GM18861 (cell line): Measurements from ENCODE around the gene DGKG.

Experiments
- ATAC-seq: cut with Tn5 transposase; IDR thresholded peaks from one replicate; pipeline ENCODE4 v1.9.1; 2021; ENCODE audit not compliant: unreplicated experiment

DGKG gene

DNA sequence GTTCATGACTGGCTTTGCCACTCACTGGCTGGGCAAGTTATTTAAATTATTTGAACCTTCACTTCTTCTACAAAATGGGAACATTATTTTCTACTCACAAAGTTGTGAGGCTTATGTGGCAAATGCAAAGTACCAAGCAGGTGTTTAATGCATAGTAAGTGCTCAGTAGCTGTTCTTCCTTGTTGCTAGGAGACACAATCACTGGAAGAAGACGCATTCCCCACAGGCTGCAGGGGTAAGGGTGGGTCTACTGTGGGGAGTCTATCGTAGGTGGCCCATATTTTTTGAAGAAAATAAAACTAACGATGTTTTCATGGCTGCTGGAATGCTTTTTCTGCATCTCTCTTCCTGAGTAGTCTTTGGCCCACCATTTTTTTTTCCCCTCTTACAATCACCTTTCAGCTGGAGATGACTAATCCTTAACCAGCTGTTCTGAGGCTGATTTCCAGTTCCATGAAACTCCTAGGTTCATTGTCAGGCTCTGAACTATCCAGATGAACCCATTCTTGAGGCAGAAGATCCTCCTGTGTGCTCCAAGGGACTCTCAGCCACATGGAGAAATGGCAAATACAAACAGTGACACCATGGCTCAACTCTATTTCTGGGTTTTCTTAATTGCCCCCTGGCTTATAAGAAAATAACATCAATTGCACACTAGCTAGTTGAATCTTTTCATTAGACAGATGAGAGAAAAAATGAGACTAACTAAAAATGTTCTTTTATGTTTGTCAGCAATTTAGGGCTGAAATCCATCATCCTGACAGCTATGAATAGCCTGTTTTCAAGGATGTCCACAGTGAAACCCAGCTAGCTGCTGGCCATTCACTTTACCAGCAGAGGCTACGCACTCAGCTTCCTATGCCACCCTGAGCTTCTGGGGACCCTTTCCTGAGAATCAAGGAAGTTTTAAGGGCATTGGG lies 144.9 kb downstream of the DGKG start:
- no peak for ATAC-seq

DNA sequence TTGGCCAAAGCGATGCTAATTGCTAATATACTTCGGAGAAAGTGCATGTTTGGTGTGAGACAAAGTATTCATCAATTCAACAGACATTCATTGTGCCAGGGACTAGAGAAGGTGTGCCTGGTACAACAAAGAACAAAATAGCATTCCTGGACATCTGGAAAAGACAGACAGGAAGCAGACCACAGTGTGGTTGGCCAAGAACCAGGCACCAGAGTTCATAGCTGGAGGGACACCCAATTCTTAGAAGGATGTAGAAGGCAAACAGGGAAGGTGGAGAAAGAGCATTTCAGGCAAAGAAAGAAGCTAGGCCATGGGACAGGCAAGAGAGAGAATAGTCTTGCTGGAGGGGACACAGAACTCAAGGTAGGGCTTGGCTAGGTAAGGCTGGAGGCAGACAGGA lies 147.4 kb downstream of the DGKG start:
- ATAC-seq, result no peak

DNA sequence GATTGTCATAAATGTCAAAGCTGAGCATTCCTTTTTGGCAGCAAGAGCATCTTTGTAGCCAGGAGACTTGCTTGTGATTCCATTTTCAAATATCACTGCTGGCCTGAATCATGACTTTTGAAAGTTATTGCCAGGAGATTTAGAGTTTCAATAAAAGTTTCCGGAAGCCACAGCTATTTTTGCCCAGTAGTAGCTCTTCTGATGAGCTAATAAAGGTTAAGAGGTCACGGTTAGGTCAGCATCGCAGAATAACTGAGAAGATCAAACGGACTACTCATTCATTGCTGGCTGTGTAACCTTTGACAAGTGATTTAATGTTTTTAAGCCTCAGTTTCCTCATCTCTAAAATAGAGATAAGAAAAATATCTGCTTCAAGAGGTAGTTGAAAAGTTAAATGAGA lies 148.1 kb downstream of the DGKG start:
- ATAC-seq, result no peak

DNA sequence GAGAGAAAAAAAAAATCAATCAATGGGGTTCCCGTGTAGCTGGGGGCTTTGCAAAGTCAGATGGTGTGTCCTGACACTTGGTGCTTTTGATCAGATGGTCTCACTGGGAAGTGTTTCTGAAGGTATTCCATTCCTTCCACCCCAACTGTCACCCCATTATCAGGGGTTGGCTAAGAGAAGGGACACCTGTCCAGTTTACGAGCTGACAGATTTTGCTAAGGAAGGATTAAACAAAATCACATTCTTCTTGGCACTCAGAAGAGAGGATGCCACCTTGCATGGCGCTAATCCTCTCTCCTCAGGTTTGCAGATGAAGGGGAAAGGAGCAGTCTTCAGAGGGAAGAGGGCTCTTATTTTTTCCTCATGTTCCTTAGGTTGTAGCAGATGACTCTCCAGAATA lies 149.4 kb downstream of the DGKG start:
- no peak for ATAC-seq

DNA sequence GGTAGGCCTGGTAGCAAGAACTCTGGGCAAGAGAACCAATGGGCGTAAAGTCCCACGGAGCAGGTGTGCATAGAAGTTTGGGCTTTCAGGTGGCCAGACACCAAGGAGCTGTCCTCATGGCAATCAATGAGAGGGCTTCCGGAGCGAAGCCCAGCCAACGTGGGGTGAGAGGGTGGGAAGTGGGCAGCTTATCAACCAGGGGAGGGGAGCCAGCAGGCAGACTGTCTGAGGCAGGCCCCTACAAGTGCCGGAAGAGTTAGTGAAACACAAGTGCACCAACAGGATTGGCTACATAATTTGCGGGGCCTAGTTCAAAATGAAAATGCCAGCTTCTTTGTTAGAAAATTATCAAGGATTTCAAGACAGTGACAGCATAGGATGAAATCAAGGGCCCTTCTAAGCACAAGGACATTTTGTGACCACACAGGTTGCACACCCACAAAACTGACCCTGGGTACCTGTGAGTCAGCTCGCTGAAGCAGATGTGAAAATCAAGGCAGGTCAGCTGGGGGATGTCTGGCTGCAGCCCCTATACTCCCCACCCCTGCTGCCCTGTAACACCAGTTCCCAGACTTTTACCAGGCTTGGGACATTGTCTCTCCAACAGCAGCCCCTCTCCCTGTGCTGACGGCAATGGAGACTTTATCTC lies 151.1 kb downstream of the DGKG start:
- no peak for ATAC-seq

DNA sequence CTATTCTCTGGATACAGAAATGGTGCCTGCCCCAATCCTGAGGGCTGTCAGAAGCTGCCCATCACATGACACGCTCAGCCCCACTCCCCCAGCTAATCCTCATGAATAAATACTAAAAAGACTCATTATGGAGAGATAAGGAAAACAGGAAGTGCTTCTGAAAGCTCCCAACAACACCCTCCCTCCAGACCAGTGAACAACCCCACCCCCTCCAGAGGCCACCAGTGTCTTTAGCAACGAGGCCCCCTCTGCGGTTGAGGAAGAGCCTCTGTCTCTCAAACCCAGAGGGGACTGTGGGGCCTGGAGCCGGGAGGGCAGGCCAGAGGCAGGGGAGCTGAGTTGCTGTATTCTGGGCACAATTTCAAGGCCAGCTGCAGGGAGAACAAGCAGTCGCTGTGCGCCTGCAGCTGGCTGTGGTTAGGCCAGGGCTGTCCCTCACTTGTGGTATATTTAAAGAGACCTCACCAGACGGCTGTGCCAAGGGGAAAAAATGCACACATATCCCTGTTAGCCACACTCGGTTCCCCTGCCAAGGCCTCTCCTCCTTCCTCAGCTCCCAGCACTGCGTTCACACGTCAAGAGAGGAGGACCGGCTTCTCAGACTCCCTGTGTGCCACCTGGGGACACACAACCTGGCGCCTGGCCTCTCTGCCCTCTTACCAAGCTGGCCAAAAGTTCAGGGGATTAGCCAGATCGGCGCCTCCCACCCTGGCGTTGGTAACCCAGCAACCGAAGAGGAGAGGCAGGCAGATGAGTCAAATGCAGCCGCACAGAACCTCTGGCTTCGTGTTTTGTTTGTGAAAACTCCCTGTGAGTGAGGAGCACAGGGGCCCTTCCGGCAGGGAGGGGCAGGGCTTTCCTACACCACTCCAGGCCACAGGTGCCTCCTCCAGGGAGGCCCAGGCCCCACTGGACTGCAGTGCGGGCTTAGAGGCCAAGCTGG lies 152.0 kb downstream of the DGKG start:
- ATAC-seq, result no peak

DNA sequence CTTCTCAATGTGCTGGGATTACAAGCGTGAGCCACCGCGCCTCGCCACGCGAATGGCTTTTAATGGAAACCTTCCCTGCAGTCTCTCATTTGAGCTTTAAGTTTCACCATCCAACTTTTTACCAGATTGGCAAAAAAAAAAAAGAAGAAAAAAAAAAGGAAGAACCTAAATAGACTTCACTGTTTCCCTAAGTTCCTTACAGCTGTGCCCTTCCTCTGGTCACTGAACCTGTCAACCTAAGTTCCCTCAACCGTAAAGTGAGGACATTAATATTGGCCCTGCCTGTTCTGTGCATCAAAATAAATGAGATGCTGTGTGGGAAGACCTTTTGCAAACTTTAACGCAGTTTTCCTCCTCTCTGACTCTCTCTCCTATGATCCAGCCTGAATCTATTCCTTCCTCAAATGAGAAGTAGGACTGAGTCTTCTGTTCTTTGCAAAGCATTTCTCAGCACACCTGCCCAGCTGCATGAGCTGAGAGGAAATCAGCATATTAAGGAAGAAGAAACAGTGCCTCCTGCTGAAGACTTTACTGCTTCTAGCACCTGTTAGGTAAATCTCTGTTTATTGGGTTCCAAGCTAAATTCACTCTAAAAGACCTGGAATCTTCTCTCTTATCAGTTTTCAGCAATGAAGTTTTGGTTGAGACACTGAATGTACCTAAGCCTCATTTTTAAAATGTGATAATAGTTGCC lies 153.6 kb downstream of the DGKG start:
- no peak for ATAC-seq

DNA sequence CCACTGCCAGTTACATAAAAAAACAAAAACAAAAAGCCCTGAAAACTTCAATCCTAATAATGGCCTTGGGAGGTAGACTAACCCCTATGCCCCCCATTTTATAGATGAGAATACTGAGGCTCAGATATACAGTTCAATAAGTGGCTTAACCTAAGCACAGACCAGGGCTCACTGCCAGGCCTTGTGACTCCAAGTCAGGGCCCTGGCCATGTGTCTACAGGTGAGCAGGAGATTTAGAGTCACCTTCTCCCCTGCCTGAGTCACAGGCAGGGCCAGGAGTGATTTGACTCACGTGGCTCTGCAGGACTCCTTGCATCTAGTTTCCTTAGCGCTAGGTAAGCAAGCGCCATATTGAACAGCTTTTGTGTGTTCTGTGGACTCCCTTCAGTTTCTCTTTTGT lies 154.5 kb downstream of the DGKG start:
- no peak for ATAC-seq

DNA sequence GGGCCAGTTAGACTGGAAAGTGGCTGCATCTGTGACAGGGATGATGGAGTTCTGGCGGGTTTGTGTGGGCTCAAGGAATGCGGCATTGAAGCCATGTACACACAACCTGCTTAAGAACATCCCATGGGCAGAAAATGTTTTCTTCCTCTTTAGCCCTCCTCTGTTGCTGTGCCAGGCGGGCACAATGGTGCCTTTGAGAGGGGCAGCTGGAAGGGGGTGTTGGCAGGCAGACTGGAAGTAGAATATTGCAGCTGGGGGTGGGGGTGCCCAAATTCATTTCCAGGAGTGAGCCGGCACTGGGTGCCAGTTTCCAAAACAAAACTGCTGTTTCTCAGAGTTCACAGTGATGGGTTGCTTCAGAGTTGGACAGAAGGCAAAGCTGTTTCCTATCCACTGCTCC lies 161.3 kb downstream of the DGKG start:
- no peak for ATAC-seq

DNA sequence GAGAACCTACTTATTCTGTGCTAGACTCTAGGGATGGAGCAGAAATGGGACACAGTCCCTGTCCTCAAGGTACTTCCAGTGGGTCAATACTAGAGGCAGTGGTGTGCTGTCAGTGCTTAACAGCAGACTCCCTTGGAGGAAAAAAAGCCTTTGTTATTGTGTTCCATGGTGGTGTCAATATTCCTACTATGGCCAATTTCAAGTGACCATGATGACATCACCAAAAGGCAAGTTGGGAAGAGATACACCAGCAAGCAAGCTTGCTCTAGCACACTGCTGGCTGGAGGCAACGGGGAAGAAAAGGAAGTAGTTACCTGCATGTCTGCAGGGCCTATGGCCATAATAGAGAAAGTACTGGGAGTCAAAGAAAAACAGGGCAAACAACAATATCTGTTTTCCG lies 163.6 kb downstream of the DGKG start:
- no peak for ATAC-seq

DNA sequence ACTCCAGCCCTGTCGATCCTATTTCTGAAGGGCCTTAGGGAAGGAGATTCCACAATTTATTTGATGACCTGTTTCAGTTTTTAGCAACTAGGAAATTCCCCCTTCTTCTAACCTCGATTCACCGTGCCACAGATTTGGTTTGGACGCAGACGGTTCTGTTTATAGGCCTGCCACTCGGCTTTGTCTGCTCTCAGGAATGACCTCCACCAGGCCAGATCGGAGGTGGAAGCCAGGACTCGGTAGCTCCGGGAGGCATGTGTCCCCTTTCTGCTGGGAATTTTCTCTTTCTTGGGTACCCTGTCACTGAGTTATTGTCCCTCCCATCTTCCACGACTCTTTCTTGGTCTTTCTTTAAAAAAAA lies 167.6 kb downstream of the DGKG start:
- no peak for ATAC-seq

DNA sequence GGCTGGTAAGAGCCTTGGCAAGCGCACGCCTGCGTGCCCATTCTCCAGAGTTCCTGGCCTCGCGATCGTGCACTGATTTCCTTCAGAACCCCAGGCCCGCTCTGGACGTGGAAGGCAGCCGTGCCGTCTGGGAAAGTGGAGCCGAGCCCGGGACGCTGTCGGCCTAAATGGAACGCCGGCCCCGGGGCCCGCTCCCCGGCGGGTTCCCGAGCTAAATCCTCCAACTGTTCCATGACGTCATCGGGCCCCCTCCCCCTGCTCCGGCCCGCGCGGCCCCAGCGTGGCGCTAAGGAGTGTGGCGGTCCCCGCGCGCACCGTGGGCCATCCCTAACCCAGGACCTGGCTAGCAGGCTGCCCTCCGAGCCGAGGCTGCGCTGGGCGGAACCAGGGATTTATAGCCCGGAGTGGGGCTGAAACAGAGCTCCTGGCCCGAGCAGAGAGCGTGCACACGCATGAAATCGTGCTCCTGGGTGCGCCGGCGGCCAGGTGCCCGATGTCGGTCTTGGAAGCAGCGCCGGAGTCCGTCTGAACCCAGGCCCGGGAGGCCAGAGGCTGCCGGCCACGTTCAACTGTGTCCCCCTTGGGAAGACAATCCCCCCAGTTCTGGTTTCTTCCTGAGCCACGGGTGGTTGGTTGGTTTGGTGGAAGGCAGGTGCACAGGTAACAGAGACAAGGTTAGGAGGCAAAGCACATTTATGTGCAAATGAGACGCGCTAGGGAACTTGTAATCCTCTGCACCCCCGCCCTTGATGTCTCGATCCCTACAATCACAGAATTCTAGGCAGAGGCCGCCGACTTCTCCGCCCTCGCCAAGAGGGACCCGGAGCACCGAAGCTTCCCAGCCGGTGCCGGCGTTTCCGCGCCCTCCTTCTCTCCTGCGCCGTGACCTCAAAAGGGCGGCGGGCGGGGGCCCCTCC lies 168.2 kb downstream of the DGKG start:
- no peak for ATAC-seq

DNA sequence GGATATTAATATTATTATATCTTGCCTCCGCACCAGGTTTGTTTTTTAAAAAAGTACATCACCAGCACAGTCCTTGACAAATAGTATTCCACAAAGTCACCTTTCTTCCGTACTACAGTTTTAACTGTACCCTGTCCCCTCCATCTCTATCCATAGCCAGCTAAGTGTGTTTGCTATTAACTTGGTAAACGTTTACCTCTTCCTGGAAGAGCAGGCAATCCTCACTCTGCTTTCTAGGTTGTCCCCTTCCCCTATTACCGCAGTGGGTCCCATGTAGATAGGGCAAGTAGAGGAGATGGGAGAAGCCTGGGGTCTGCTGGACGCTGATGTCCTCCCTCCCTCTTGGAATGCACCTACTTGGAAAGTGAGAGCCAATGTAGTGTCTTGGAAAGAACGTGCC lies 169.2 kb downstream of the DGKG start:
- no peak for ATAC-seq

DNA sequence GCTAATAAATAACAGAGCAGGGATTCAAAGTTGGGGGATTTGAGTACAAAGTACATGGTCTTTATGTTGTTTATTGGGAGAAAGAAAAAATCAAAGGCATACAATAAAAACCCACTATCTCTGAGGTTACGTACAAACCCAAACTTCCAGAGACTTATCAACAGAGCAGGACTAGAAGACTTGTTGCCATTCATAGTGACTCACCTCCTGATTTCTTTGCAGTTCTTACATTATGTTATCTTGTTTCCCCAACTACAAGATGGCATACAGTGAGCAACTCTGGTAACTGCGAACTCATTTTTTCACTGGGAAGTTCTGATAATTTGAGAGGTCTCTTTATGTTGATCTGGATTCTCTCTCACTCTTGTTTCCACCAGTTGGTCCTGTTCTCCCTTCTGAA lies 172.5 kb downstream of the DGKG start:
- ATAC-seq, result no peak

DNA sequence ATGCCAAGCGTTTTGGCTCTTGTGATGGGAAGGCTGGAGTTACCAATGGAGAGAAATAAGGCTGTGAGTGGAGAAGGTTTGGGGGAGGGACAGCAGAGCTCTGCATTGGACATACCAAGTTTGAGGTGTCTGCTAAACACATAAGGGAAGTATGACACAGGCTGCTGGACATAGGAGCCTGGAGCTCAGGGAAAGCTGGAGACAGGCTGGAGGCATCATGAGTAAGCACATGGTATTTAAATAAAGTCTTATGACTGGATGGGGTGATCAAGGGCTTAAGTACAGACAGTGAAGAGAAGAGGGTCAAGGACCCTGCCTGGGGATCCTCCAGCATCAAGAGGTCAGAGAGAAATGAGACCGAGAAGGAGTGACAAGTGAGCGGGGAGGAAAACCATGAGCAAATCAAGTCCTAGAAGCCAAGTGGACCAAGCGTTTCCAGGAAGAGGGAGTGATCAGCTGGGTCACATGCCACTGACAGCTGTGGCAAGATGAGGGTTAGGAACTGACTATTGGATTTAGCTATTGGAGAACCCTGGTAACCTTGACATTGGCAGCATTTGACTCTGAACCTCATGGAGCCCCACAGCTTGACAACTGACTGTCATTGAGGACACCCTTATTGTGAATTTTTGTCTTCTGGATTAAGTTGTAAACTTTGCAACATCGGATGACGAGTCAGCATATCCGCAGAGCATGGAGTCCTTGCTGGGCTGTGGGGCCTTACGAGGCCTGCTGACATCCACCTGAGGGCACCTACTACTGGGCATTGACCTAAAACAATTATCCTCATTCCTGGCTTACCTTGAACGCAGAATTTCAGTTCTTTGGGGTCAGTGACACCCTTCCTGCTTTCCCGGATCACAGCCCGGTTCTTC lies 174.4 kb downstream of the DGKG start:
- no peak for ATAC-seq

DNA sequence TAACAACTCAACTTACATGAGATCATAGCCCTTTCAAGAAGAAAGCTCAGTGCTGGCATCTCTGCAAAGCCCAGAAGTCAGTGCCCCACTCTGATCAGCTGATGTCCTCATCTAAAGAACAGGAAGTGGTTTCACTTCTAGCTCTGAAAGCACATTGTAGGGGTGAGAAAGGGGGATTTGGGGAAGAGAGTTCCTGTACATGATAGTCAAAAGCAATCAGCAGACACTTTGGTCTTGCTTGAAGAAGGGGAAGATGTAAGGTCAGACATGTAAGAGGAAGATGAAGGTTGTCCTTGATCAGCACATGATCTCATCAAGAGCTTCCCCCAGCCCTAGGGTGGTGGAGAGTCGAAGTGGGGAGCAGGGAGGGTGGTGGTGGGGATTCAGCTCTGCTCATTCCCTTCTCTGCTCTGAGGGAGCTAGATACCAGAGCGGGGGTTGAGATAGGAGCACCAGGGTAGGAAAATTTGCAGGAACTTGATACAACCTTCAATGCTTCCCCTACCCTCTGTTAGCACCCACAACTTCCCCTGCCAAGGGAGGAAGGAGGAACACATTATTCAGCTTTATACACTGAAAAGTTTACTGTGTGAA lies 176.7 kb downstream of the DGKG start:
- no peak for ATAC-seq

DNA sequence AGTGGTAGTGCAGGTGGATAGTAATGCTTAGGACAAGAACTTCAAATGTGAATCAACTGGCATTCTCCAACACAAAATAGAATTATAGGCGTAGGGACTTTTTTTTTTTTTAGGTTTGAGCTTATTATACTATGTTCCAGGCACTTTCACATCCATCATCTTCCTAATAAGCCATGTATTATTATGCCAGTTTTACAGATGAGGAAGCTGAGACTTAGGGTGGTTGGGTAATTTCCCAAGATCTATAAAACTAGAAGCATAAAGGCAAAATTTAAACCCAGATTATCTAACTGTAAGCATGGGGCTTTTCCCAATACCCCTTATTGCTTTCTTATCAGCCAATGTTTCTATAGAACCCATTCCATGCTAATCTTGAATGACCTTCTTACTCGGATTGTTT lies 178.0 kb downstream of the DGKG start:
- no peak for ATAC-seq

DNA sequence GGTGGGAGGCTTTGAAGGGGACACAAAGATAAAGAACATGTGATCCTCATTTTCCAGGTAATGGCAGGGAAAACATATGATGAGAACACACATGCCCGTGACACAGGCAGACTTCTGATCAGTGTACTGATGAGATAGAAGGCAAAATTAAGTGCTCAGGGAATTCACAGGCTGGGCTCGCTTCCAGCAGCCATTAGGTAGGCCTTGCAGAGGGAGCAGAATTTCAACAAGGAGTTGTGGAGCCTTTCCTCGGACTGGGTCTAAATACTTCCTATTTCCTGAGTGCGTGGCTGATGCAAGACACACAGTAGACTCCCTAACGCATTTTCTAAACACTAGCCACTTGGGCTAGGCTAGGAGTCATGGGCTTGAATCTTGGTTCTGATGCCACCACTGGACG lies 179.2 kb downstream of the DGKG start:
- ATAC-seq, result no peak

DNA sequence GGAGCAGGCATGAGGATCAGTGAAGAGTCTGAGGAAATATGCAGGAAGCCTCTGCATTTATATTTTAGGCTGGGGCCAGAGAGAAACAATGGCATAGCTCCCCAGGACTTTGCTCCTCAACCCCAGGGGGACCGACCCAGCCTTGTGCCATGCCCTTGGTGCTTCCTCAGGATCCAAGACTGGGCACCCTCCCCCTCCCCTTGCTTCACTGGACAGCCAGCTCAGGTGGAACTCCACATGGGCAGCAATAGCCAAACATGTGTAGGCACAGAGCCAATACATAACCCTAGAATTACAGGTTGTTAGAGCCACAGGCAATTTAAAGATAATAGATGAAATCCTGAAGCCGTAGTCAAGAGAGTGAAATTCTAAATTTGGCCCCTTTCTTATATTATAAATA lies 180.1 kb downstream of the DGKG start:
- ATAC-seq, result no peak
